Hematopoietic multipotent progenitor cell treated with erythropoietin and hydrocortisone succinate and interleukin-3 and kit ligand, for 17 days (in vitro differentiated cells): ENCODE measurements around the gene SLC16A7.
"Not testable (repeated sequence)": the region's sequence is repeated elsewhere in the genome, so short reads cannot be mapped to it uniquely, and the experiment has no call there.

Experiments
- DNase-seq: peaks from one replicate; pipeline ENCODE4 v3.0.0-alpha.2; 2015; ENCODE audit warnings: low spot score

Gene SLC16A7

GRCh38 chr12:59736359-59736758 lies 140.5 kb downstream of the SLC16A7 start:
- no peak for DNase-seq

GRCh38 chr12:59736786-59737185 lies 141.0 kb downstream of the SLC16A7 start:
- no peak for DNase-seq

- DNase-seq: no peak
Measured at GRCh38 chr12:59737725-59738463, 142.1 kb downstream of the SLC16A7 start.

DNA sequence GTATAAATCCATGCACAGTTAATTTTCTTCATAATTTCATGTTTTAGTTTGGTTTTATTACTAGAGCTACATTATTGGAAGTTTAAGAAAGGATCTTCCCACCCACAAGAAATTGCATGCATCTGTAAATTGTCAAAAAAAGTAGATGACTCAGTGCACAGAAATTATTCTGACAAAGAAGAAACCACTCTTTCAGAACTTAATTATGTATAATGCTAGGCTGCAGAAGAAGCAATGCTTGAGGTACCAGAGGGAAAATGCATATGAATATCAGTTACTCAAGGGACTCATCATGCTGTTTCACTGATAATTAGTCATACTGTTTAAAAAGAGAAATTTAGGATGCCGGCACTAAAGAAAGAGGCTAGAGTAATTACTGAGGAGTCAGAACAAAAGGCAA lies 147.0 kb downstream of the SLC16A7 start:
- DNase-seq: no peak

DNA sequence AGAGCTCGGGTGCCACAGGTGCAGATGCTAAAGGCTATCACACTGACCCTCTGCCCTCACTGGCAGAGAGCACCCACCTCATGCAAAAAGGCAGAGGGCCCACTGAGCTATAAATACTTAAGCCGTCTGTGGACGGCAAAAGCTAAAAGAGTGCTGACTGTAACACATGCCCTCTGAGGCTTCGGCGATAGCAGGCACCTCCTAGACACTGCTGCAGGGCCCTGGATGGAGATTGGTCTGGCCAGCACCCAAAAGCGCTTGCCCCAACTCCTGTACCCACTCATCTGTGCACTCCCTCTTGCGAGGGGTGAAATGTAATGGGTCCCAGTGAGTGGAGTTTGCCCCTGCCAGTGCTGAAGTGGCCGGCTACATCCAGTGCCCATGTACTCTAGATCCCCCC lies 148.7 kb downstream of the SLC16A7 start:
- no peak for DNase-seq

- not testable (repeated sequence) for DNase-seq
Measured at GRCh38 chr12:59751091-59751490, 155.3 kb downstream of the SLC16A7 start.

DNA sequence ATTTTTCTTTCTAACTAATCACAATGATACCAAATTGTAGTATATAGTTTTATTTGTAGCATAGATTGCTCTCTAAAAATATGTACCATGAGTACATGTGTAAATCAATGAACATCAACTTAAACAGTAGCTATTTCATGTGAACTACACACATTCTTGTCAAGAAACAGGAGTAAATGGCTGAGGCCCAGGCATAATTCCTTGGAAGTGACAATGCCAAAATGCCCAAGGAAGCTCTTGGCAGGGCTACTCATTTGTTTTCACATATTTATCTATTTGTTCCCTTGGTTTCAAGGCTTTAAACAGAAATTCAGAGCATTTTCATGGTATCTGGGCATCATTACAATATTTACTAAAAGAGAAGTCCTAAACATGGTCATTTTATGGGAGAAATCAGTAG lies 165.7 kb downstream of the SLC16A7 start:
- DNase-seq: no peak

- DNase-seq: no peak
Measured at GRCh38 chr12:59763835-59764234, 168.0 kb downstream of the SLC16A7 start.

- no peak for DNase-seq
Measured at GRCh38 chr12:59768031-59768430, 172.2 kb downstream of the SLC16A7 start.

DNA sequence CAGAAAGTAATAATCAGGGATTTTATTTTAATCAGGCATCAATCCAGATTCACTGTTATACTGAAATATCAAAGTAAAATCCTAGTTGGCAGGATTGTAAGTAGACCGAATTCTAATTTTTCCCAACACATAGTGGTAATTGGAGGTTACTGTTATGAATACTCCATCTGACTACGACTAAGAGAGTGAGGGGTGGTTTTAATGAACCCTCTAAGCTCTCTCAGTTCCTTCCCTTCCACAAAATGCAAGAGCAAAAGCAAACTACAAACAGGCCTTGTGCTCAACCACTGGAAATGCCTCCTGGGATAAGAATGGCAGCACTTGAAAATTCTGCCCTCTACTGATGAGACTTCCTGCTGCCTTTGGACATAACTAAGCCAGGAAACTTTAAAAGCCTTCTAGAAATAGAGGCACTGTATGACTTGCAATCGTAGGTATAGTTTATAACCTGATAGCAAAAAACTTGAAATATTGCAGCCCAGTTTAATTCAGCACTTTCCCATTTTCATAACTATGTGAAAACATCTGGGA lies 184.8 kb downstream of the SLC16A7 start:
- no peak for DNase-seq

DNA sequence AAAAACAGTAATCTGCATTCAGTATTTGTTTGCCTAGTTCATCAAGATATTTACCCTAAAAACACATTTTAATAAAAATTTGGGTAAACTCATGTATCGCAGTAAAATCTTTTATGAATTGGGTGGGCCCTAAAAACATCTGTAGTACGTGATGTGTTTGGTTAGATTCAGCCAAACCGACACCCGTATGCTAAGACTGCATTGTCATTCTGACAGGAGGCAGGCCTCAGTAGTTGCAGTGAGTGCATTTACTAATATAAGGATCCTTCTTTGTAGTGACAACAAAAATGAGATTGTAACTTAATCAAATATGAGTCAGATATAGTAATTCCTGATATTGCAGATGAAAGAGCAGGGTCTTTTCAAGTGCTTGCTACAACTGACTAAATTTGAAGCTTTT lies 191.8 kb downstream of the SLC16A7 start:
- no peak for DNase-seq

DNA sequence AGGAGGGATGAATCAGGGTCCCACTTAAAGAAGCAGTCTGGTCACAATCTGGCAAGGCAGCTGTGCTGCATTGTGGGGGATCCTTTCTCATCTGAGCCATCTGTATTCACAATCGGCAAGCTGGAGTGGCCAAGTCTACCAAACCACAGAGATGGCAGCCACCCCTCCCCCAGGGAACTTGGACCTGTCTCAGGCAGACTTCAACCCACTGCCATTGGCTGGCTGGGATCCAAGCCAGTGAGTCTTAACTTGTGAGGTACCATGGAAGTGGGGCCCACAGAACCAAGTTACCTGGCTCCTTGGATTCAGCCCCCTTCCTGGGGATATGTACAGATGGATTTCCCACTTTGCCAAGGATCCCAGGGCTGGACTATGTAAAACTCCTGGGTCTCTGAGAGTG lies 196.8 kb downstream of the SLC16A7 start:
- DNase-seq: no peak

DNA sequence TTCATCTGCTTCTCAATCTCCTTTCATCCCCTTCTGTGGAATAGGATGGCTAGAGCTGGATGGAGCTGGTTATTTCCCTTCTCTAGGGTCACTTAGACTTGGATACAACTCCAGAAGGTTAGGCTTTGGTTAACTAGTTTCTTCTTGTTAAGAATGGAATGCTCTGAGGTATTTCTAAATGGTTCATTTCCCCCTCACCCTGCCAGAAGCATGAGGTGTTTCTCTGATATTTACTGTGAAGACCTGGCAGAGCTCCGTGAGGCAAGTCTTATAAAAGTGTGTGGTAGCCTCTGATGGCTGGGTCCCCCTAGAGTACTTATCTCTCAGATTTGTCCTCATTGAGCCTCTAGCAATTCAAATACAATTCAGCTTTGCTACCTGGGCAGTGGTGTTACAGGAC lies 207.9 kb downstream of the SLC16A7 start:
- DNase-seq: no peak

DNA sequence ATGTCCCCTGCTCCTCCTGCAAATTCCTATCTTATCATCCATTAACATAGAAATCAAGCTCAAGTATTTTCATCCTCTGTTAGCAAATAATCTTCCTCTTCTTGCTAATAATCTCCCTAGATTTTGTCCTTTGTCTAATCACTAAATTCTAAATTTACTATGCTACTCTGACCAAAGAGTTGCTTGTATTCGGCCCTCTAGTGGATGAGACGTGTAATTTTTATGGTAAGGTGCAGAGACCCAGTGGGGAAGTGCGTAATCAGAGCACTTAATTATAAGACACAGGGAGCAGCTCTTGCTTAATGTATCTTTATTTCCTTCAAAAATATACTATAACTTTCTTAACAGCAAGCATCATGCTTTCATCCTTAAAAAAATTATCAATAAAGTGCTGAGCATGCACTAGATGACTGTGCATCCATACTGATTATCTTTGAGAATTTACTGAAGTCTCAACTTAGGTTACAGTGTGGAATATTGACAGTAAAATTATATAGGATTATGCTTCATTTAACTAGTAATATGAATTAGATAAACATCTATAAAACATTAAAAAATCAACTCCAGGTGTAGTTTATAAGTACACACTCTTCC lies 212.6 kb downstream of the SLC16A7 start:
- no peak for DNase-seq

DNA sequence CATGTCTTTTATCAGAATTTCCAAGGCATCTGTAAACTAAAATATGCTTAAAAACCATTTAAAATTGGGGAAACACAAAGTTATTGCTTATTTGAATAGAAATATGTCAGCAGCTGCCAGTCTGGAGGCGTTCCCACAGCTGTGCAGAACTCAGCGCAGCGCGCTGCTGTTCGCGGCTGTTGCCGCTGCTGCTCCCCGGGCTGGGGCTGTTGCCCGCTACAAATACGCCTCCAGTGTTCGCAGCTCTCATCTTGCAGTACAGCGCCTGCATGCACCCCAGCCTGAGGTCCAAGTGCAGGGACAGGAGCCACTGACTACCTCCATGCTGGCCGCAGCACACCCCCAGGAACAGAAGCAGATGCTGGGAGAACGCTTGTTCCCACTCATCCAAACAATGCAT lies 216.2 kb downstream of the SLC16A7 start:
- DNase-seq: no peak

- no peak for DNase-seq
Measured at GRCh38 chr12:59812716-59813115, 216.9 kb downstream of the SLC16A7 start.

DNA sequence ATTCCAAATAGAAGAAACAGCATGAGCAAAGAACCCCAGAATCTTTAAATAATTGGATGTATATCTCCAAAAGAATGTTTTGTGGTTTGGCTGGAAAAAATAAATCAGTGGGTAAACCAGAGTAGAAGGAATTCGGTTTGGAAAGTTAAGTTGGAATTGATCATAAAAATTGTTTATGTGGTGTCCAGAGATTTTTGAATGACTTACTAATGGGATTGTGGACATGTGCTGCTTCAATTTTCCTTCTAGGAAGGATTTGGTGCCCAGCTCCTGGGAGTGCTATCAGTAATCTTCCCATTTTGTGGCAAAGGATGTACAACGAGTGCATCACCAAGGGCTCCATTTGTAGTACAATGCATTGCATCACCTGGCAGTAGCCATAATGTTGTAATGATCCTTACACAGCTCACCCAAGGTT lies 224.8 kb downstream of the SLC16A7 start:
- DNase-seq: no peak

- no peak for DNase-seq
Measured at GRCh38 chr12:59823567-59823966, 227.7 kb downstream of the SLC16A7 start.

DNA sequence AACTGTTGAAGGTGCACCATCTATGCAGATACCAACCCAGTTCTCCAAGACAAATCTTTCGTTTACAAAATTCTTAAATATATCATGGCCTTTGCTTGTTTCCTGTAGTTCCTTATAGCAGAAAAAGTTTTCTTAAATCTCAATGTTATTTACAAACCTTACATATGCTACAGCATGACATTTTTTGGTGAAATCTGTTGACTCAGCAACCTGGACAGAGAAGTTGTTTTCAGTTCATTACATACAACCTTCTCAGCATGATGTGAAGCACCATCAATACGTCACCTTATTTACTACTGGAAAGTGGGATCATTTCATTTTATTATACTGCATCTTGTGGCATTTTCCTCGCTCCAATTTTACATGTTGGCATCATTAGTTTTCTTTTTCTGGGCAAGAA lies 231.9 kb downstream of the SLC16A7 start:
- DNase-seq: no peak

DNA sequence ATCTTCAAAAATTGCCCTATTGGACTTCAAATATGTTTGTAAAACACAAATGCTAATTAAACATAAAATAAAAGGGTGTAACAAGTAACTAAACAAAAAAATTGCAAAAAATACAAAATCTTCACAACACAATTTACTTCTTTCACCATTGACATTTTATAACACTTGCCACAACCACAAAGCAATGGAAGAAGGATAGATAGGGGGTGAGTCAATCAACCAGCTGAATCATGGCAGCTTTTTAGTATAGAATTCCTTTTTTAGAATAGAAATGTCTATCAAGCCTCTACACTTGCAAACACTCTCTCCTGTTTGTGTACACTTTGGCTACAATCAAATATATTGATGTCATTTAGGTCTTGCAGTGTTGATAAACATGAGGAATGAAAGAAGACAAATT lies 232.7 kb downstream of the SLC16A7 start:
- DNase-seq: no peak

DNA sequence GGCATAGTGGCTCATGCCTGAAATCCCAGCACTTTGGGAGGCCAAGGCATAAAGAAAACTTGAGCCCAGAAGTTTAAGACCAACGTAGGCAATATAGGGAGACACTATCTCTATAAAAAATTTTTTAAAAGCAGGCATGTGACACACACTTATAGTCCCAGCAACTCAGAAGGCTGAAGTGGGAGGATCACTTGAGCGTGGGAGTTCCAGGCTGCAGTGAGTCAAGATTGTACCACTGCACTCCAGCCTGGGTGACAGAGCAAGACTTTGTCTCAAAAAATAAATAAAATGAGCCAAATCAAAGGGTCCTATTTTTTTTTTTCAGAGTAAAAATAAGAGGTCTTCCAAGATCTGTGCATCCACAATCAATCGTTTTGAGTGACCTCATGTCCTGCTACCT lies 237.6 kb downstream of the SLC16A7 start:
- no peak for DNase-seq

DNA sequence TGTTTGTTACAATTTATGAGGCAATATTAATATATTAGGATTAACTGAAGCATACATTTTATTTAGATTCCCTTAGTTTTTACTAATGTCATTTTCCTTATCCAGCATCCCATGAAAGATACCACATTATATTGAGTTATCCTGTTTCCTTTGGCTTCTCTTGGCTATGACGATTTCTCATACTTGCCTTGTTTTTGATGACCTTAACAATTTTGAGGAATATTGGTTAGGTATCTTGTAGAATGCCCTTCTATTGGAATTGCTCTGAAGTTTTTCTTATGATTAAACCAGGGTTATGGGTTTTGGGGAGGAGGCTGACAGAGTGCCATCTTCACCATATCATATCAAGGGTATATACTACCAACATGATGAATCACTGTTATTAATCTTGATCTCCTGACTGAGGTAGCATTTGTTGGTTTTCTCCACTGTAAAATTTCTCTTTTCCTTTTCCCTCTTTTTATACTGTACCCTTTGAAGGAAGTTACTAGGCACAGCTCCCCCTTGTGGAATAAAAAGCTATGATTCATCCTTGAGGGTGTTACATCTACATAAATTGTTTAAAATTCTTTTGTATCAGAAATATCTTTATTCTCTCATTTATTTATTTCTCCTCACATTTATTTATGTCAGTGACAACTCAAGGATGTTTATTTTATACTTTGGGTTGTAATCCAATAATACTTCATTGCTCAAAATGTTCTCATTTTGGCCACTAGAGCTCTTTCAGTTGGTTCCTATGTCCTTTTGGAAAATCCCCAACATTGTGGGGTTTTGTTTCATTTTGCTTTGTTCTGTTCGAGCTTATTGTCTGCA lies 239.0 kb downstream of the SLC16A7 start:
- no peak for DNase-seq
